Measurements from ENCODE around the gene CAMK2G.

CAMK2G gene

DNA sequence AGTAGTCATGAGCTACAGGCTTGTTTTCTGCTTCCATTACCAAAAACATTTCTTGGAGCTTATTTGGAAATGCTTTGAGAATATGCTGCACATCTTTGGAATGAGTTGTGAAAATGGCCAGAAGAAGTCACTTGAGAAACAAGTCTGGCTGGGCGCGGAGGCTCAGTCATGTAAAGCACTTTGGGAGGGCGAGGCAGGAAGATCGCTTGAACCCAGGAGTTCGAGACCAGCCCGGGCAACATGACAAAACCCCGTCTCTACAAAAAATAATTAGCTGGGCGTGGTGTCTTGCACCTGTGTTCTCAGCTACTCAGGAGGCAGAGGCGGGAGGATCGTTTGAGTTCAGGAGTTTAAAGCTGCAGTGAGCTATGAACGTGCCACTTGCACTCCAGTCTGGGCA, 93.4 kb downstream of the CAMK2G start:
- Histone ChIP-seq H3F3A (ENCODE audit: insufficient read depth, low read length) (0 out of 2 replicates have a peak, but pooled peaks cover 4% of the 10 kb centered on the region), H4K20me1 (ENCODE audit: insufficient read depth, low read length) (no peaks in the 10 kb centered on the region), H2AFZ (ENCODE audit: low read length) (no peak overlapping the region), H3K4me3 (ENCODE audit: low read depth, low read length, poor library complexity, severe bottlenecking) (peak overlapping the region; percentile 82), H3K27me3 (ENCODE audit: insufficient read depth, low read length) (no peaks in the 10 kb centered on the region), H3K9me3 (ENCODE audit: low read length) (no peaks in the 10 kb centered on the region), H3K9me2 (ENCODE audit: low read depth, low read length) (no peaks in the 10 kb centered on the region), H3K79me2 (ENCODE audit: insufficient read depth, low read length) (peaks cover 31% of the 10 kb centered on the region), H3K4me2 (ENCODE audit: low read length) (peak overlapping the region; percentile 98), H3K27ac (ENCODE audit: low read depth, low read length, poor library complexity, severe bottlenecking) (peak overlapping the region; percentile 74), H3K9ac (ENCODE audit: low read length) (peak overlapping the region; percentile 79), H3K36me3 (ENCODE audit: insufficient read depth, low read length) (peaks cover 30% of the 10 kb centered on the region; the same call in 1 of the 2 replicates), H3K4me1 (ENCODE audit: insufficient read depth, low read length, severe bottlenecking) (peaks cover 44% of the 10 kb centered on the region)
- TF ChIP-seq, protein P1, sequence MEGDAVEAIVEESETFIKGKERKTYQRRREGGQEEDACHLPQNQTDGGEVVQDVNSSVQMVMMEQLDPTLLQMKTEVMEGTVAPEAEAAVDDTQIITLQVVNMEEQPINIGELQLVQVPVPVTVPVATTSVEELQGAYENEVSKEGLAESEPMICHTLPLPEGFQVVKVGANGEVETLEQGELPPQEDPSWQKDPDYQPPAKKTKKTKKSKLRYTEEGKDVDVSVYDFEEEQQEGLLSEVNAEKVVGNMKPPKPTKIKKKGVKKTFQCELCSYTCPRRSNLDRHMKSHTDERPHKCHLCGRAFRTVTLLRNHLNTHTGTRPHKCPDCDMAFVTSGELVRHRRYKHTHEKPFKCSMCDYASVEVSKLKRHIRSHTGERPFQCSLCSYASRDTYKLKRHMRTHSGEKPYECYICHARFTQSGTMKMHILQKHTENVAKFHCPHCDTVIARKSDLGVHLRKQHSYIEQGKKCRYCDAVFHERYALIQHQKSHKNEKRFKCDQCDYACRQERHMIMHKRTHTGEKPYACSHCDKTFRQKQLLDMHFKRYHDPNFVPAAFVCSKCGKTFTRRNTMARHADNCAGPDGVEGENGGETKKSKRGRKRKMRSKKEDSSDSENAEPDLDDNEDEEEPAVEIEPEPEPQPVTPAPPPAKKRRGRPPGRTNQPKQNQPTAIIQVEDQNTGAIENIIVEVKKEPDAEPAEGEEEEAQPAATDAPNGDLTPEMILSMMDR (IDR thresholded peaks at IDR 0.05; ENCODE audit: low read length), result no peak
- no peak for TF ChIP-seq EZH2 (IDR thresholded peaks at IDR 0.05; ENCODE audit: borderline replicate concordance, low read length)

DNA sequence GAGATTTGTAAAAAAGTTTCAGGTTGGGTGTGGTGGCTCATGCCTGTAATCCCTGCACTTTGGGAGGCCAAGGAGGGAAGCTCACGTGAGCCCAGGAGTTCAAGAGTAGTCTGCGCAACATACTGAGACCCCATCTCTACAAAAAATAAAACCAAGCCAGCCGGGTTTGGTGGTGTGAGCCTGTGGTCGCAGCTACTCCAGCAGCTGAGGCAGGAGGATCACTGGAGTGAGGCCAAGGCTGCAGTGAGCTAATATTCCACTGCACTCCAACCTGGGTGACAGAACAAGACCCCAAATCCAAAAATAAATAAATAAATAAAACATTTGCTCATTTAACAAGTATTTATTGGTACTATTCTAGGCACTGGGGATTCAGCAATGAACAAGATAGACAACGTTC, 94.1 kb downstream of the CAMK2G start:
- H3K9ac ChIP-seq (ENCODE audit: low read length), result peak overlapping the region; percentile 79; the same call in 1 of the 2 replicates
- H3K4me1 ChIP-seq (ENCODE audit: insufficient read depth, low read length, severe bottlenecking), result peaks cover 50% of the 10 kb centered on the region
- 0 out of 2 replicates have a peak, but pooled peaks cover 4% of the 10 kb centered on the region for H3F3A ChIP-seq (ENCODE audit: insufficient read depth, low read length)
- H3K4me2 ChIP-seq (ENCODE audit: low read length), result peak overlapping the region; percentile 98
- H2AFZ ChIP-seq (ENCODE audit: low read length), result no peak overlapping the region
- H4K20me1 ChIP-seq (ENCODE audit: insufficient read depth, low read length), result no peaks in the 10 kb centered on the region
- peak overlapping the region; percentile 74 for H3K27ac ChIP-seq (ENCODE audit: low read depth, low read length, poor library complexity, severe bottlenecking)
- H3K9me2 ChIP-seq (ENCODE audit: low read depth, low read length), result no peaks in the 10 kb centered on the region
- no peaks in the 10 kb centered on the region for H3K9me3 ChIP-seq (ENCODE audit: low read length)
- no peaks in the 10 kb centered on the region for H3K27me3 ChIP-seq (ENCODE audit: insufficient read depth, low read length)
- no peak for TF ChIP-seq EZH2 (IDR thresholded peaks at IDR 0.05; ENCODE audit: borderline replicate concordance, low read length)
- TF ChIP-seq, protein P1 (IDR thresholded peaks at IDR 0.05; ENCODE audit: low read length), result no peak
- peaks cover 37% of the 10 kb centered on the region; the same call in 1 of the 2 replicates for H3K36me3 ChIP-seq (ENCODE audit: insufficient read depth, low read length)
- H3K79me2 ChIP-seq (ENCODE audit: insufficient read depth, low read length), result peaks cover 37% of the 10 kb centered on the region
- H3K4me3 ChIP-seq (ENCODE audit: low read depth, low read length, poor library complexity, severe bottlenecking), result peak overlapping the region; percentile 82

DNA sequence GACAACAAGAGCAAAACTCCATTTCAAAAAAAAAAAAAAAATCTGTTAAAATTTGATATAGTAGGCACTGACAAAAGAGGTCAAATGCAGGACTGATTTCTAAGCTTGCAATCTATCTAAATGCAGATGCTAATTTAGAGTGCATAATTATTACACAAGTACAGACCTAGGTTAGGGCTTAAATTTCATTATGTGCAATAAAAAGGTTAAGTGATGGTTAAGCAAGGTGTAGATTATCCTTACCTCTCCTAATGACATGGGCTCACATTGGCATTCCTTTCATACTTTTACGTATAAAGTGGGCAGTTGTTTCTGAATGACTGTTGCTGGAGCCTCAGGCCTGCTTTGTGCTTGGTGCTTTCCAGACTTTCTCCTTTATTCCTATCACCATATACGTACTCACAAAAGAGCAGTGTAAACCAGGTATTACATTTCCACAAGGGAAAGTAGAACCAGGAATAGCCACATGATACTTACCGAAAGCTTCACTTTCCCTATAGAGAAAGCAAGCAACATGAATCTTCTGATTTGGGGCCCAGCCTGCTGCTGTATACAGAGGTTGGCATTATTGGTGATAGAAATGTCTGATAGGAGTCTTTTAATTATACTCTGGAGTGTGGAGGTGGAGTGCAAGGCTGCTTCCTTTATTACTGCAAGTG, 94.7 kb downstream of the CAMK2G start:
- no peak overlapping the region for H3K4me2 ChIP-seq (ENCODE audit: low read length)
- no peak overlapping the region for H2AFZ ChIP-seq (ENCODE audit: low read length)
- peaks cover 43% of the 10 kb centered on the region for H3K79me2 ChIP-seq (ENCODE audit: insufficient read depth, low read length)
- no peaks in the 10 kb centered on the region for H3K27me3 ChIP-seq (ENCODE audit: insufficient read depth, low read length)
- no peaks in the 10 kb centered on the region for H4K20me1 ChIP-seq (ENCODE audit: insufficient read depth, low read length)
- TF ChIP-seq, protein P1 (IDR thresholded peaks at IDR 0.05; ENCODE audit: low read length), result no peak
- H3K27ac ChIP-seq (ENCODE audit: low read depth, low read length, poor library complexity, severe bottlenecking), result no peak overlapping the region
- H3K9me2 ChIP-seq (ENCODE audit: low read depth, low read length), result no peaks in the 10 kb centered on the region
- no peak overlapping the region for H3K9ac ChIP-seq (ENCODE audit: low read length)
- peaks cover 52% of the 10 kb centered on the region for H3K4me1 ChIP-seq (ENCODE audit: insufficient read depth, low read length, severe bottlenecking)
- peaks cover 42% of the 10 kb centered on the region; the same call in 1 of the 2 replicates for H3K36me3 ChIP-seq (ENCODE audit: insufficient read depth, low read length)
- H3K4me3 ChIP-seq (ENCODE audit: low read depth, low read length, poor library complexity, severe bottlenecking), result no peak overlapping the region
- H3F3A ChIP-seq (ENCODE audit: insufficient read depth, low read length), result 0 out of 2 replicates have a peak, but pooled peaks cover 4% of the 10 kb centered on the region
- no peaks in the 10 kb centered on the region for H3K9me3 ChIP-seq (ENCODE audit: low read length)
